ENCODE data around the gene P2RY2.

GRCh38 chr11:73187854-73188253, 30.2 kb upstream of the P2RY2 start:
- TF ChIP-seq CTCF (conservative IDR thresholded peaks at IDR 0.05 in 1 of 2, IDR thresholded peaks at IDR 0.05 in 1 of 2; ENCODE audit: extremely low read depth in 1 of 2, insufficient read depth in 1 of 2, low read depth in 1 of 2, low read length in 2 of 2) (no peak), EZH2 (IDR thresholded peaks at IDR 0.05; ENCODE audit: borderline replicate concordance, low read length) (no peak)
